IPS-NIHi7 (cell line): ENCODE data around the gene FGF22.

Experiments used
- DNase-seq: peaks from one replicate; pipeline ENCODE4 v3.0.0; 2012; ENCODE audit warnings: mixed read lengths; ENCODE audit errors: extremely low spot score

Gene FGF22

GRCh38 chr19:679418-680286 lies 40.0 kb downstream of the FGF22 start:
- DNase-seq = no peak

- DNase-seq = peak; percentile 98
These were observed 40.8 kb downstream of the FGF22 start for GRCh38 chr19:680287-681028.

GRCh38 chr19:681029-682019 lies 41.6 kb downstream of the FGF22 start:
- DNase-seq = peak; percentile 94

GRCh38 chr19:682678-683320 lies 43.1 kb downstream of the FGF22 start:
- no peak for DNase-seq

- no peak for DNase-seq
These were observed 45.8 kb downstream of the FGF22 start for GRCh38 chr19:685454-685931.

- DNase-seq = no peak
These were observed 47.1 kb downstream of the FGF22 start for GRCh38 chr19:686589-687297.

GRCh38 chr19:687569-688166 lies 48.0 kb downstream of the FGF22 start:
- no peak for DNase-seq

- DNase-seq = no peak
These were observed 48.5 kb downstream of the FGF22 start for GRCh38 chr19:688214-688613.

GRCh38 chr19:688992-689391 lies 49.3 kb downstream of the FGF22 start:
- no peak for DNase-seq

- DNase-seq = no peak
These were observed 50.5 kb downstream of the FGF22 start for GRCh38 chr19:690203-690602.
